SIG-M5 treated with dmso at 0.1 percent for 504 hours (cell line): ENCODE measurements around the gene CUX1.

Source experiments
- DNase-seq: peaks from one replicate; lab custom pipeline; 2025; ENCODE audit not compliant: unreplicated experiment; lab: John Stamatoyannopoulos, UW

The CUX1 gene

GRCh38 chr7:101934618-101935017 is 117.2 kb downstream of the CUX1 start:
- DNase-seq = no peak

GRCh38 chr7:101935521-101936141 is 118.2 kb downstream of the CUX1 start:
- DNase-seq = no peak

GRCh38 chr7:101936223-101936610 is 118.8 kb downstream of the CUX1 start:
- no peak for DNase-seq

GRCh38 chr7:101936611-101937231 is 119.3 kb downstream of the CUX1 start:
- DNase-seq = no peak

DNA sequence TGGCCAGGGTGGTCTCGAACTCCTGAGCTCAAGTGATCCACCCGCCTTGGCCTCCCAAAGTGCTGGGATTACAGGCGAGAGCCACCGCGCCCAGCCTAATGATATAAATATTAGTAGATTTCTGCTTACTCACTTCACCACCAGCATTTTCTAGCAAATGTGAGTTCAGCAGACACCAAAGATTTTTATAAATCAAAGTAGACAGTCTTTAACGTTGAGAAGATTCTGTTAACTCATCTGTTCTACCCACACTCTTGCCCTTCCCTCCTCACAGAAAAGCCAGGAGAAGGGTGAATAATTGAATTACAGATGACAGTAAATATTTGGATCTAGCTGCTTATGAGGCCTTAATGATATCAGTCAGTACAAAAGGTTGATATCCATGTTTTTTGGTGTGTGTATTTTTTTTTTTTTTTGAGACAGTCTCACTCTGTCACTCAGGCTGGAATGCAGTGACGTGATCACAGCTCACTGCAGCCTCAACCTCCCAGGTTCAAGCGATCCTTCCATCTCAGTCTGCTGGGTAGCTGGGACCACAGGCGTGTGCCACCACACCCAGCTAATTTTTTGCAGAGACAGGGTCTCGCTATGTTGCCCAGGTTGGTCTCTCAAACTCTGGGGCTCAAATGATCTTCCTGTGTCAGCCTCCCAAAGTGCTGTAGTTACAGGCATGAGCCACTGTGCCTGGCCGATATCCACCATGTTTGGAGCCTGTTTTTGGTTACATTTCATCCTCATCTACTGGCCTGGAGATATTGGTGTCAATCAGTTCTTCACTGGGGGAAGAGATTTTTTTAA is 120.5 kb downstream of the CUX1 start:
- no peak for DNase-seq

- DNase-seq = no peak
These were observed 121.8 kb downstream of the CUX1 start for GRCh38 chr7:101939136-101939695.

DNA sequence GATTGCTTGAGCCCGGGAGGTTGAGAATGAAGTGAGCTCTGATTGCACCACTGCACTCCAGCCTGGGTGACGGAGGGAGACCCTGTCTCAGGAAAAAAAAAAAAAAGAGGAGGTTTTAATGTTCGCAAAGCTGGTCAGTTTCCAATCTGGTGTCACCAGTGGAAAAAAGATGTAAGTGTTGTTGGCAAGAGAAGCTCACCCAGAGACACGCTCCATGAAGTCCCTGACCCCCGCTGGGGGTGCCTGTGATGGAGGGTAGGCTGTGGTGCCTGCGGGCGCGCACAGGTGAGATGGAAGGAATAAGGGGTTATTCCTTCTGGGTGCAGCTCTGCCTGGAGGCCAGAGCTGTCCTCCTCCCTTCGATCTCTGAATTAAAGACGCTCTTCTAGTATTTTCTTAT is 122.7 kb downstream of the CUX1 start:
- DNase-seq = no peak

- DNase-seq = no peak
These were observed 123.4 kb downstream of the CUX1 start for GRCh38 chr7:101940830-101941229.

GRCh38 chr7:101941481-101942383 is 124.3 kb downstream of the CUX1 start:
- DNase-seq = peak; percentile 23

DNA sequence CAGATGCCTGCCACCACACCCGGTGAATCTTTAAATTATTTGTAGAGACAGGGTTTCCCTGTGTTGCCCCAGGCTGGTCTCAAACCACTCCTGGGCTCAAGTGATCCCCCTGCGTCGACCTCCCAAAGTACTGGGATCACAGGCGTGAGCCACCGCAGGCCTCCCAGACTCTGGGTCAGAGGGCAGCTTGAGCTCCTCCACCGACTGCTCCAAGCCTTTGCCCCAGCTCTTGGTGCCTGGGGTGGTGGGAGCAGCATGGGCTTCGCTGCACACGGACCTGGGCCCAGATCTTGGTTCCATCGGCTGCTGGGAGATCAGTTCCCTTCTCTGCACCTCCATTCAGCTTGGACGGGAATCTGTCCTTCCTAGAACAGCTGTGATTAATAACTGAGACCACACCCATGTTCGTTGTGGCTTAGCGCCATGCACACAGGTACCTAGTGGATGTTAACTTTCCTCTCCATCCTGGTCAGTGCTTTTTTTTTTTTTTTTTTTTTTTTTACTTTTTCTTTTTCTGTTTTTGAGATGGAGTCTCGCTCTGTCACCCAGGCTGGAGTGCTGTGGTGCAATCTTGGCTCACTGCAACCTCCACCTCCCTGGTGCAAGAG is 125.3 kb downstream of the CUX1 start:
- DNase-seq = no peak

GRCh38 chr7:101943306-101943705 is 125.9 kb downstream of the CUX1 start:
- DNase-seq = no peak

GRCh38 chr7:101943889-101944600 is 126.6 kb downstream of the CUX1 start:
- DNase-seq = no peak

GRCh38 chr7:101944611-101945010 is 127.2 kb downstream of the CUX1 start:
- DNase-seq = no peak

- no peak for DNase-seq
These were observed 127.8 kb downstream of the CUX1 start for GRCh38 chr7:101945034-101945758.

DNA sequence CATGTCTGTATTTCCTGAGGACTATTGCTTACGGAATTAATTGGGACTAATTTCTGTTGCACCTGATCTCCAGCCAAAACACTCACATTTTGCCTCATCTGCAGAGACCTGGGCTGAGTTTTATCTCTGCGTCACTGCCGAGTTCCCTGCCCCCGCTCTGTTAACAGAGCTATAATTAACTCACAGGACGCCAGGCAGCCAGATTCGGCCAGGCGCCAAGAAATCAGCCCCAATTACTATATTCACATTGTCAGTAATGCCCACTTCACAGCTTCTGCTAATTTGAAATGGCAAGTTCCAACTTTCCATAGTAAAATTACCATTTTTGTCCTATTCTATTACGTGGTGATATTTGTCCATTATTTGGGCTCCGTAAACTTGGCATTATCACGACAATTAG is 130.5 kb downstream of the CUX1 start:
- no peak for DNase-seq

GRCh38 chr7:101948650-101949049 is 131.2 kb downstream of the CUX1 start:
- DNase-seq = no peak

DNA sequence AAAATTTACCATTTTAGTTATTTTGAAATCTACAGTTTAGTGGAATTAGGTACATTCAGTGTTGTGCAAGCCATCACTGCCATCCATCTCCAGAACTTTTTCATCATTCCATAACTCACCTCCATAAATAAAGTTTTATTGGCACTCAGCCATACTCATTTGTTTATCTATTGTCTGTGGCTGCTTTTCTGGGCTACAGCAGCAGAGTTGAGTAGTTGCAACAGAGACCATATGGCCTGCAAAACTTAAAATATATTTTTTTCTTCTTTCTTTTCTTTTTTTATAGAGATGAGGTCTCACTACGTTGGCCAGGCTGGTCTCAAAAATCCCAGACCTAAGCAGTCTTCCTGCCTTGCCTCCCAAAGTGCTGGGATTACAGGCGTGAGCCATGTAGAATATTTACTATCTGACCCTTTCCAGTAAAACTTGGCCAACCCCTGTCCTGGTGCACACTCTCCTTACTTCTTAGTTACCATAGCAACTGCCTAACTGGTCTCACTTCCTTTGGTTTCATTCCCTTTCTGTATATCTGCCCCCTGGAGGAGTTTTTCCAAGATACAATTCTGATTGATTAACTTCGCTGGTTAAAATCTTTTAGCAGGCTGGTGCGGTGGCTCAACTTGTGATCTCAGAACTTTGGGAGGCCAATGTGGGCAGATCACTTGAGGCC is 133.2 kb downstream of the CUX1 start:
- no peak for DNase-seq

GRCh38 chr7:101951757-101952156 is 134.3 kb downstream of the CUX1 start:
- DNase-seq = no peak
